A549 (cell line): ENCODE results near the gene CHAD. TPM values are rescaled to one million over a fixed set of nuclear protein-coding genes. Genes with fewer than 3 reads are reported as not detected.

Experiments
- ATAC-seq, 2 experiments: fragments of 200-7000 bp in 1 of 2; fragments of >200 bp in 1 of 2; cut with Nextera tagmentation in 1 of 2; cut with Tn5 transposase in 1 of 2; 3 replicates each; pipeline versions ENCODE4 v1.8.0 to v1.9.1; 2018 to 2020; ENCODE audit warnings: mild to moderate bottlenecking in 1 of 2, moderate library complexity in 1 of 2
- CTCF ChIA-PET: fragments of 300-600 bp; sonication (Branson Sonifier 250); formaldehyde crosslinking; extraction: SDS; loops from one replicate; lab custom pipeline; 2021; ENCODE audit warnings: antibody characterized with exemption, inconsistent platforms; lab: Yijun Ruan, JAX
- POLR2A ChIA-PET: fragments of 350-600 bp; formaldehyde crosslinking; extraction: SDS; loops from one replicate; lab custom pipeline; 2021; ENCODE audit warnings: antibody characterized with exemption, inconsistent platforms; lab: Yijun Ruan, JAX
- DNase-seq, 2 experiments: peaks; one replicate each; pipeline versions ENCODE4 v3.0.0 to v3.0.0-alpha.2; 2011 to 2016; ENCODE audit warnings: low read depth in 1 of 2, low spot score in 1 of 2
- FAIRE-seq: peaks from 2 replicates; lab custom pipeline; 2011; peaks lifted over from hg19 to GRCh38; lab: Jason Lieb, UNC
- H3K27ac ChIP-seq, 2 experiments: fragments of >200 bp; sonication (Bioruptor Twin); formaldehyde crosslinking; 3 replicates each; pipeline ENCODE4 v1.5.1; 2016 to 2017
- H3K4me1 ChIP-seq: fragments of >200 bp; sonication (Bioruptor Twin); formaldehyde crosslinking; 3 replicates; pipeline ENCODE4 v1.6.1; 2016
- H3K4me2 ChIP-seq: fragments of >200 bp; sonication (Bioruptor Twin); formaldehyde crosslinking; 3 replicates; pipeline ENCODE4 v1.6.1; 2016
- H3K4me3 ChIP-seq: fragments of >200 bp; sonication (Bioruptor Twin); formaldehyde crosslinking; 3 replicates; pipeline ENCODE4 v1.5.1; 2016
- H3K9me3 ChIP-seq: fragments of >200 bp; sonication (Bioruptor Twin); formaldehyde crosslinking; 3 replicates; pipeline ENCODE4 v1.6.1; 2016
- BHLHE40 ChIP-seq: IDR thresholded peaks from 2 replicates; pipeline ENCODE4 v1.6.1; 2012; ENCODE audit warnings: low read depth, low read length, inconsistent platforms
- CBX8 ChIP-seq: fragments of 200-600 bp; sonication (generic); IDR thresholded peaks from 2 replicates; pipeline ENCODE4 v1.6.1; 2016
- CEBPB ChIP-seq, 2 experiments: fragments of >200 bp in 1 of 2; sonication (Bioruptor Twin) in 1 of 2; formaldehyde crosslinking in 1 of 2; IDR thresholded peaks; 2 replicates each; pipeline ENCODE4 v1.6.1; 2012 to 2016
- CHD4 ChIP-seq: fragments of 200-600 bp; sonication (generic); IDR thresholded peaks from 2 replicates; pipeline ENCODE4 v1.6.1; 2016; ENCODE audit warnings: antibody characterized with exemption, mild to moderate bottlenecking, borderline replicate concordance
- ESRRA ChIP-seq: fragments of 150-350 bp; IDR thresholded peaks from 2 replicates; pipeline ENCODE4 v1.6.1; 2014; ENCODE audit warnings: mild to moderate bottlenecking, low read length, borderline replicate concordance
- FOSB ChIP-seq: fragments of 250-450 bp; sonication (Bioruptor Pico); IDR thresholded peaks from 2 replicates; pipeline ENCODE4 v1.5.0; 2020; ENCODE audit warnings: mild to moderate bottlenecking, moderate library complexity
- FOXS1 ChIP-seq: fragments of 250-450 bp; sonication (Bioruptor Pico); IDR thresholded peaks from 2 replicates; pipeline ENCODE4 v1.5.0; 2020; ENCODE audit warnings: mild to moderate bottlenecking, moderate library complexity
- GATA3 ChIP-seq: IDR thresholded peaks from 2 replicates; pipeline ENCODE4 v1.6.1; 2012; ENCODE audit warnings: borderline replicate concordance
- HDAC2 ChIP-seq: fragments of 200-600 bp; sonication (generic); IDR thresholded peaks from 2 replicates; pipeline ENCODE4 v1.6.1; 2016
- HOXA7 ChIP-seq: fragments of 250-450 bp; sonication (Bioruptor Pico); IDR thresholded peaks from 2 replicates; pipeline ENCODE4 v1.5.0; 2020; ENCODE audit warnings: mild to moderate bottlenecking, moderate library complexity
- JUNB ChIP-seq: fragments of >200 bp; sonication (Bioruptor Twin); formaldehyde crosslinking; IDR thresholded peaks from 2 replicates; pipeline ENCODE4 v1.6.1; 2016
- KDM5A ChIP-seq: fragments of 200-600 bp; sonication (generic); IDR thresholded peaks from 2 replicates; pipeline ENCODE4 v1.6.1; 2016; ENCODE audit warnings: antibody characterized with exemption, mild to moderate bottlenecking
- MAZ ChIP-seq: fragments of 150-350 bp; IDR thresholded peaks from 2 replicates; pipeline ENCODE4 v1.6.1; 2014; ENCODE audit warnings: antibody characterized with exemption, low read depth, low read length, borderline replicate concordance
- MYC ChIP-seq: IDR thresholded peaks from 2 replicates; pipeline ENCODE4 v1.6.1; 2012; ENCODE audit warnings: mild to moderate bottlenecking, inconsistent platforms, low read length, improper control_type of control experiment, borderline replicate concordance
- NFE2L2 ChIP-seq: fragments of 150-350 bp; conservative IDR thresholded peaks from 2 replicates; pipeline ENCODE4 v1.6.1; 2014; ENCODE audit warnings: low read length
- NR3C1 ChIP-seq: fragments of >200 bp; sonication (Bioruptor Twin); formaldehyde crosslinking; IDR thresholded peaks from 3 replicates; pipeline ENCODE4 v1.6.1; 2017
- PHF8 ChIP-seq: fragments of 200-600 bp; sonication (generic); IDR thresholded peaks from 2 replicates; pipeline ENCODE4 v1.6.1; 2016; ENCODE audit warnings: low read depth, mild to moderate bottlenecking, antibody characterized with exemption, moderate library complexity, borderline replicate concordance
- RCOR1 ChIP-seq: fragments of 150-350 bp; IDR thresholded peaks from 2 replicates; pipeline ENCODE4 v1.6.1; 2014; ENCODE audit warnings: antibody characterized with exemption, low read length, low read depth
- SMC3 ChIP-seq: fragments of >200 bp; sonication (Bioruptor Twin); formaldehyde crosslinking; IDR thresholded peaks from 3 replicates; pipeline ENCODE4 v1.6.1; 2018; ENCODE audit warnings: inconsistent platforms
- SREBF2 ChIP-seq: fragments of 450-650 bp; IDR thresholded peaks from 2 replicates; pipeline ENCODE4 v1.6.1; 2014; ENCODE audit warnings: mild to moderate bottlenecking, moderate library complexity
- TFCP2L1 ChIP-seq: fragments of 250-450 bp; sonication (Bioruptor Pico); IDR thresholded peaks from 2 replicates; pipeline ENCODE4 v1.5.0; 2021; ENCODE audit warnings: mild to moderate bottlenecking
- TP53 ChIP-seq: fragments of 250-450 bp; sonication (Bioruptor Pico); IDR thresholded peaks from 2 replicates; pipeline ENCODE4 v1.5.0; 2021; ENCODE audit warnings: mild to moderate bottlenecking, moderate library complexity
- ZC3H11A ChIP-seq: fragments of 450-650 bp; IDR thresholded peaks from 2 replicates; pipeline ENCODE4 v1.6.1; 2014; ENCODE audit warnings: antibody characterized with exemption, mild to moderate bottlenecking
- WGBS: methylation state at CpG from one replicate; pipeline ENCODE4 v1.1.6; 2017; ENCODE audit errors: missing lambda C conversion rate; 5-methylcytosine and 5-hydroxymethylcytosine counted together
- polyA plus RNA-seq, 4 experiments: library from polyadenylated mRNA; depleted of rRNA in 3 of 4; stranded (reverse); fragments of >200 nt; fragmentation: RNase III in 1 of 4; extraction: RNeasy Plus Mini Kit Qiagen cat#74134 plus additional on column Dnase treatment in 1 of 4; gene quantifications; 2 replicates in 3 of 4; 3 replicates in 1 of 4; pipeline ENCODE4 v1.2.3, GENCODE V29; 2011 to 2017
- TF ChIP-seq, protein P1 (sequence below): fragments of 250-450 bp; sonication (Bioruptor Pico); IDR thresholded peaks from 2 replicates; pipeline ENCODE4 v1.5.0; 2021; ENCODE audit warnings: mild to moderate bottlenecking, moderate library complexity, borderline replicate concordance
- TF ChIP-seq, protein P2 (sequence below): fragments of 250-450 bp; sonication (Bioruptor Pico); IDR thresholded peaks from 2 replicates; pipeline ENCODE4 v1.5.0; 2020; ENCODE audit warnings: low read depth, mild to moderate bottlenecking, moderate library complexity
- TF ChIP-seq, protein P3 (sequence below): fragments of >200 bp; sonication (Bioruptor Twin); formaldehyde crosslinking; IDR thresholded peaks from 3 replicates; pipeline ENCODE4 v1.6.1; 2016
- TF ChIP-seq, protein P4 (sequence below): IDR thresholded peaks from 2 replicates; pipeline ENCODE4 v1.6.1; 2012; ENCODE audit warnings: low read depth, borderline replicate concordance
- TF ChIP-seq, protein P5 (sequence below): fragments of >200 bp; sonication (Bioruptor Twin); formaldehyde crosslinking; IDR thresholded peaks from 3 replicates; pipeline ENCODE4 v1.5.1; 2016

Gene CHAD
- polyA plus RNA-seq, 2 of the 4 experiments (the other 2 are of a cell fraction): not detected

- Histone ChIP-seq H3K4me2 (no peak overlapping the region), H3K4me1 (peaks cover 5% of the 10 kb centered on the region; the same call in 1 of the 3 replicates), H3K4me3 (no peak overlapping the region), H3K9me3 (no peaks in the 10 kb centered on the region), H3K27ac (no peak overlapping the region)
- DNase-seq (no peak), FAIRE-seq (no peak), ATAC-seq (no peak)
- CTCF ChIA-PET: interaction anchor here (1.0 to 10.1 kb wide), 4 partner anchors 13 to 196 kb away, joined by 3 to 119 read pairs (median 10); no protein-coding TSS in a partner anchor
- POLR2A ChIA-PET: no interaction called here
- TF ChIP-seq CEBPB (IDR thresholded peaks at IDR 0.05): no peak
- no peak for TF ChIP-seq CBX8
- no peak for TF ChIP-seq ESRRA
- TF ChIP-seq, protein P1, sequence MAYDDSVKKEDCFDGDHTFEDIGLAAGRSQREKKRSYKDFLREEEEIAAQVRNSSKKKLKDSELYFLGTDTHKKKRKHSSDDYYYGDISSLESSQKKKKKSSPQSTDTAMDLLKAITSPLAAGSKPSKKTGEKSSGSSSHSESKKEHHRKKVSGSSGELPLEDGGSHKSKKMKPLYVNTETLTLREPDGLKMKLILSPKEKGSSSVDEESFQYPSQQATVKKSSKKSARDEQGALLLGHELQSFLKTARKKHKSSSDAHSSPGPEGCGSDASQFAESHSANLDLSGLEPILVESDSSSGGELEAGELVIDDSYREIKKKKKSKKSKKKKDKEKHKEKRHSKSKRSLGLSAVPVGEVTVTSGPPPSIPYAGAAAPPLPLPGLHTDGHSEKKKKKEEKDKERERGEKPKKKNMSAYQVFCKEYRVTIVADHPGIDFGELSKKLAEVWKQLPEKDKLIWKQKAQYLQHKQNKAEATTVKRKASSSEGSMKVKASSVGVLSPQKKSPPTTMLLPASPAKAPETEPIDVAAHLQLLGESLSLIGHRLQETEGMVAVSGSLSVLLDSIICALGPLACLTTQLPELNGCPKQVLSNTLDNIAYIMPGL (CRISPR knock-in tag): no peak
- no peak for TF ChIP-seq KDM5A
- TF ChIP-seq NFE2L2: no peak
- no peak for TF ChIP-seq NR3C1
- TF ChIP-seq, protein P2, sequence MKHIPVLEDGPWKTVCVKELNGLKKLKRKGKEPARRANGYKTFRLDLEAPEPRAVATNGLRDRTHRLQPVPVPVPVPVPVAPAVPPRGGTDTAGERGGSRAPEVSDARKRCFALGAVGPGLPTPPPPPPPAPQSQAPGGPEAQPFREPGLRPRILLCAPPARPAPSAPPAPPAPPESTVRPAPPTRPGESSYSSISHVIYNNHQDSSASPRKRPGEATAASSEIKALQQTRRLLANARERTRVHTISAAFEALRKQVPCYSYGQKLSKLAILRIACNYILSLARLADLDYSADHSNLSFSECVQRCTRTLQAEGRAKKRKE (CRISPR knock-in tag): no peak
- TF ChIP-seq PHF8: no peak
- no peak for TF ChIP-seq HOXA7 (CRISPR knock-in tag)
- no peak for TF ChIP-seq RCOR1
- TF ChIP-seq MYC: no peak
- no peak for TF ChIP-seq CHD4
- TF ChIP-seq FOXS1 (CRISPR knock-in tag): no peak
- no peak for TF ChIP-seq GATA3
- TF ChIP-seq, protein P3, sequence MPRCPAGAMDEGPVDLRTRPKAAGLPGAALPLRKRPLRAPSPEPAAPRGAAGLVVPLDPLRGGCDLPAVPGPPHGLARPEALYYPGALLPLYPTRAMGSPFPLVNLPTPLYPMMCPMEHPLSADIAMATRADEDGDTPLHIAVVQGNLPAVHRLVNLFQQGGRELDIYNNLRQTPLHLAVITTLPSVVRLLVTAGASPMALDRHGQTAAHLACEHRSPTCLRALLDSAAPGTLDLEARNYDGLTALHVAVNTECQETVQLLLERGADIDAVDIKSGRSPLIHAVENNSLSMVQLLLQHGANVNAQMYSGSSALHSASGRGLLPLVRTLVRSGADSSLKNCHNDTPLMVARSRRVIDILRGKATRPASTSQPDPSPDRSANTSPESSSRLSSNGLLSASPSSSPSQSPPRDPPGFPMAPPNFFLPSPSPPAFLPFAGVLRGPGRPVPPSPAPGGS: no peak
- no peak for TF ChIP-seq FOSB (CRISPR knock-in tag)
- TF ChIP-seq, protein P4, sequence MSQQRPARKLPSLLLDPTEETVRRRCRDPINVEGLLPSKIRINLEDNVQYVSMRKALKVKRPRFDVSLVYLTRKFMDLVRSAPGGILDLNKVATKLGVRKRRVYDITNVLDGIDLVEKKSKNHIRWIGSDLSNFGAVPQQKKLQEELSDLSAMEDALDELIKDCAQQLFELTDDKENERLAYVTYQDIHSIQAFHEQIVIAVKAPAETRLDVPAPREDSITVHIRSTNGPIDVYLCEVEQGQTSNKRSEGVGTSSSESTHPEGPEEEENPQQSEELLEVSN: no peak
- TF ChIP-seq, protein P5, sequence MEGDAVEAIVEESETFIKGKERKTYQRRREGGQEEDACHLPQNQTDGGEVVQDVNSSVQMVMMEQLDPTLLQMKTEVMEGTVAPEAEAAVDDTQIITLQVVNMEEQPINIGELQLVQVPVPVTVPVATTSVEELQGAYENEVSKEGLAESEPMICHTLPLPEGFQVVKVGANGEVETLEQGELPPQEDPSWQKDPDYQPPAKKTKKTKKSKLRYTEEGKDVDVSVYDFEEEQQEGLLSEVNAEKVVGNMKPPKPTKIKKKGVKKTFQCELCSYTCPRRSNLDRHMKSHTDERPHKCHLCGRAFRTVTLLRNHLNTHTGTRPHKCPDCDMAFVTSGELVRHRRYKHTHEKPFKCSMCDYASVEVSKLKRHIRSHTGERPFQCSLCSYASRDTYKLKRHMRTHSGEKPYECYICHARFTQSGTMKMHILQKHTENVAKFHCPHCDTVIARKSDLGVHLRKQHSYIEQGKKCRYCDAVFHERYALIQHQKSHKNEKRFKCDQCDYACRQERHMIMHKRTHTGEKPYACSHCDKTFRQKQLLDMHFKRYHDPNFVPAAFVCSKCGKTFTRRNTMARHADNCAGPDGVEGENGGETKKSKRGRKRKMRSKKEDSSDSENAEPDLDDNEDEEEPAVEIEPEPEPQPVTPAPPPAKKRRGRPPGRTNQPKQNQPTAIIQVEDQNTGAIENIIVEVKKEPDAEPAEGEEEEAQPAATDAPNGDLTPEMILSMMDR: no peak
- 96% methylated on average over 2 of the region's 2 CpGs for WGBS
Measured at GRCh38 chr17:50499721-50500120, 31.0 kb upstream of the CHAD start.

- H3K4me1 ChIP-seq: peaks cover 5% of the 10 kb centered on the region; the same call in 1 of the 3 replicates
- no peak for TF ChIP-seq KDM5A
- TF ChIP-seq JUNB: no peak
- TF ChIP-seq TFCP2L1 (CRISPR knock-in tag): no peak
- TF ChIP-seq TP53: no peak
- no peak for TF ChIP-seq ZC3H11A
- no peak for TF ChIP-seq SREBF2
- no peak for TF ChIP-seq FOSB (CRISPR knock-in tag)
- TF ChIP-seq HDAC2: no peak
- no peak for TF ChIP-seq GATA3
- no peak for TF ChIP-seq SMC3
- no peak for TF ChIP-seq MAZ
- no peak for TF ChIP-seq BHLHE40
- TF ChIP-seq FOXS1 (CRISPR knock-in tag): no peak
- ChIA-PET POLR2A (no interaction called here), CTCF (interaction anchor here (1.2 to 10.1 kb wide), 3 partner anchors 16 to 51 kb away, joined by 3 to 119 read pairs (median 9); no protein-coding TSS in a partner anchor)
- no peak overlapping the region for H3K27ac ChIP-seq
- ATAC-seq: no peak
- no peak for FAIRE-seq
- no peak for DNase-seq
- no peaks in the 10 kb centered on the region for H3K9me3 ChIP-seq
- no peak overlapping the region for H3K4me2 ChIP-seq
- no peak overlapping the region for H3K4me3 ChIP-seq
Measured at GRCh38 chr17:50499270-50499669, 30.6 kb upstream of the CHAD start.
